Gastrocnemius medialis (tissue), 4 donors: ENCODE results near the gene ZNF580. TPM values are rescaled to one million over a fixed set of nuclear protein-coding genes. Genes with fewer than 3 reads are reported as not detected.
A peak's percentile ranks its signal among the peaks of the same experiment; 100 is the strongest.

Experiments
- ATAC-seq, 2 donors: fragments of 150-250 bp; one replicate each; pipeline ENCODE4 v1.9.1; 2016
- DNase-seq, 2 donors: peaks; one replicate each; pipeline ENCODE4 v3.0.0-alpha.2; 2019
- H3K27ac ChIP-seq, 4 donors: fragments of 200-600 bp; sonication (generic); 1 replicate in 1 of 4; 2 replicates in 3 of 4; pipeline ENCODE4 v1.5.1; 2016 to 2018; ENCODE audit warnings: mild to moderate bottlenecking in 2 of 4, moderate library complexity in 1 of 4
- H3K27me3 ChIP-seq, 3 donors: fragments of 200-600 bp; sonication (generic) in 2 of 3; 1 replicate in 1 of 3; 2 replicates in 2 of 3; pipeline versions ENCODE4 v1.5.1 to v1.6.0; 2016 to 2019; ENCODE audit warnings: mild to moderate bottlenecking in 1 of 3, moderate library complexity in 1 of 3
- H3K36me3 ChIP-seq, 2 donors: fragments of 200-600 bp; sonication (generic) in 1 of 2; one replicate each; pipeline ENCODE4 v1.5.1; 2017 to 2018
- H3K4me1 ChIP-seq, 2 donors: fragments of 200-600 bp; sonication (generic) in 1 of 2; one replicate each; pipeline ENCODE4 v1.5.1; 2016 to 2017; ENCODE audit warnings: mild to moderate bottlenecking in 2 of 2
- H3K4me3 ChIP-seq, 4 donors: fragments of 200-600 bp; sonication (generic) in 3 of 4; 1 replicate in 1 of 4; 2 replicates in 3 of 4; pipeline ENCODE4 v1.5.1; 2016 to 2019; ENCODE audit warnings: mild to moderate bottlenecking in 2 of 4
- H3K9me3 ChIP-seq, 3 donors: fragments of 200-600 bp; sonication (generic) in 2 of 3; 1 replicate in 1 of 3; 2 replicates in 2 of 3; pipeline ENCODE4 v1.5.1; 2016 to 2019
- POLR2A ChIP-seq, 2 donors: fragments of 450-650 bp; IDR thresholded peaks; one replicate each; pipeline ENCODE4 v1.6.1; 2017; ENCODE audit warnings: antibody characterized with exemption in 2 of 2, mild to moderate bottlenecking in 2 of 2, moderate library complexity in 2 of 2
- in situ Hi-C, 4 donors: fragments of 200-750 bp; cut with MboI; loops; one replicate each; pipeline versions ENCODE4 v1.15.0 to v1.8.0; 2017; ENCODE audit warnings: low sequenced_read_pairs in 4 of 4
- intact Hi-C: fragments of 100-400 bp; cut with DNase I; formaldehyde crosslinking; loops from one replicate; pipeline ENCODE4 v1.15.1; 2023; ENCODE audit warnings: low total_unique reads
- total RNA-seq, 4 donors: library from RNA; depleted of rRNA; stranded (reverse); fragments of >200 nt; gene quantifications; one replicate each; pipeline versions ENCODE4 v1.1.0 to v1.2.3, GENCODE V29; 2016
- TF ChIP-seq, protein P1 (sequence below), 5 experiments: fragments of 450-650 bp in 3 of 5; fragments of 200-600 bp in 2 of 5; sonication (generic) in 2 of 5; IDR thresholded peaks in 4 of 5; conservative IDR thresholded peaks in 1 of 5; 1 replicate in 4 of 5; 2 replicates in 1 of 5; pipeline ENCODE4 v1.5.1; 2016 to 2019; ENCODE audit warnings: antibody characterized with exemption in 5 of 5, mild to moderate bottlenecking in 3 of 5, moderate library complexity in 3 of 5

Gene ZNF580
- total RNA-seq, 4 donors from 2014 or later, result 1.5 to 12.3 (median 7.2) TPM

DNA sequence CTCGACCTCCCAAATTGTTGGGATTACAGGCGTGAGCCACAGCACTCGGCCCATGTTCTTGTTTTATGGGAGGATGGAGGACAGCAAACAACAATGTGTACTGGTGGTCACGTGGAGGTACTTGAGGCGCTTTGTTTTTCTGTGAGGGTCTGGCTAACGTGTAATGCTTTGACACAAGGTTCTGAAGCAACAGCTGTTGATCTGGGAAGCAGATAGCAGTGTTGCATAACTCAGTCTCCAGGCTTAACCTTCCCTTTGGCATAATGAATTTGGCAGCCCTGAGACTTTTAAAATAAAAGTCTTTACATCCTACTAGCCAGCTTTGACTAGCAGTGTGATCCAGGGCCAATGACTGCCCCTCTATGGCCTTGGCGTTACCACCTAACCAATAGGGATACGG lies 6.9 kb upstream of the ZNF580 start:
- Histone ChIP-seq H3K4me3 (peak overlapping the region in 2 of 4 donors; percentile 92), H3K4me1 (peaks cover 38 to 39% of the 10 kb centered on the region in 2 donors), H3K36me3 (no peaks in the 10 kb centered on the region), H3K27ac (peak overlapping the region; percentile 90 to 100 (median 98)), H3K9me3 (no peaks in the 10 kb centered on the region), H3K27me3 (no peaks in the 10 kb centered on the region)
- no peak for DNase-seq
- TF ChIP-seq, protein P1, sequence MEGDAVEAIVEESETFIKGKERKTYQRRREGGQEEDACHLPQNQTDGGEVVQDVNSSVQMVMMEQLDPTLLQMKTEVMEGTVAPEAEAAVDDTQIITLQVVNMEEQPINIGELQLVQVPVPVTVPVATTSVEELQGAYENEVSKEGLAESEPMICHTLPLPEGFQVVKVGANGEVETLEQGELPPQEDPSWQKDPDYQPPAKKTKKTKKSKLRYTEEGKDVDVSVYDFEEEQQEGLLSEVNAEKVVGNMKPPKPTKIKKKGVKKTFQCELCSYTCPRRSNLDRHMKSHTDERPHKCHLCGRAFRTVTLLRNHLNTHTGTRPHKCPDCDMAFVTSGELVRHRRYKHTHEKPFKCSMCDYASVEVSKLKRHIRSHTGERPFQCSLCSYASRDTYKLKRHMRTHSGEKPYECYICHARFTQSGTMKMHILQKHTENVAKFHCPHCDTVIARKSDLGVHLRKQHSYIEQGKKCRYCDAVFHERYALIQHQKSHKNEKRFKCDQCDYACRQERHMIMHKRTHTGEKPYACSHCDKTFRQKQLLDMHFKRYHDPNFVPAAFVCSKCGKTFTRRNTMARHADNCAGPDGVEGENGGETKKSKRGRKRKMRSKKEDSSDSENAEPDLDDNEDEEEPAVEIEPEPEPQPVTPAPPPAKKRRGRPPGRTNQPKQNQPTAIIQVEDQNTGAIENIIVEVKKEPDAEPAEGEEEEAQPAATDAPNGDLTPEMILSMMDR (IDR thresholded peaks at IDR 0.05 in 4 of 5, conservative IDR thresholded peaks at IDR 0.05 in 1 of 5), result no peak
- no peak for TF ChIP-seq POLR2A (IDR thresholded peaks at IDR 0.05)
- in situ Hi-C loops (loop anchor here in 3 of 4 donors (10.0 to 25.0 kb wide), 3 partner anchors 49 to 497 kb away; partner anchors contain the start of genes TNNT1 (in 1 of the 3) and ZNF579 (in 1 of the 3)), intact Hi-C loops (loop anchor here (2.0 to 5.0 kb wide), 2 partner anchors 53 to 167 kb away; partner anchors contain the start of gene ZNF579)
- ATAC-seq, result no peak

DNA sequence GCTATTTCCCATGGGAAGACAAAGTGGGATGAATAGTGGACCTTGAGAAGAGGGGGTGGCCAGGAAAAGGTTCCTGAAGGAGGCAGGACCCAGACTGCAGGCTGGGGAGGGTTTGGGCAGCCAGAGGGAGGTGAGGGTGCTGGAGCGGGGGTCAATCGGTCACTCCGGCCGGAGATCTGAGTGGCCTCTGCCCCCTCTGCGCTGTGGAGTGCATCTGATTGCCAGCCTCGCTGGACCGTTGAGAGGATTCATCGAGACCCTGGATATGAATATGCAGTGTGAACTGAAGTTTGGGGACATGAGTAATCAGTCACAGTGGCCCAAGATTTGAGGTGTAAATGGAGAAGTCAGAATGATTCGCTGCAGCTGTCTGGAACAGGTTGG lies 5.5 kb upstream of the ZNF580 start:
- ATAC-seq (peak in 1 of 2 donors; percentile 4), DNase-seq (no peak)
- intact Hi-C loops, result loop anchor here (2.0 to 5.0 kb wide), 2 partner anchors 38 to 55 kb away; partner anchors contain the start of genes FIZ1 and ZNF579
- peaks cover 47 to 53% of the 10 kb centered on the region in 2 donors for H3K4me1 ChIP-seq
- no peaks in the 10 kb centered on the region for H3K36me3 ChIP-seq
- H3K4me3 ChIP-seq, result peak overlapping the region; percentile 92 to 100 (median 96)
- no peak for TF ChIP-seq POLR2A (IDR thresholded peaks at IDR 0.05)
- TF ChIP-seq, protein P1 (IDR thresholded peaks at IDR 0.05 in 4 of 5, conservative IDR thresholded peaks at IDR 0.05 in 1 of 5), result no peak
- no peaks in the 10 kb centered on the region for H3K9me3 ChIP-seq
- H3K27me3 ChIP-seq, result no peaks in the 10 kb centered on the region
- peak overlapping the region; percentile 90 to 100 (median 98) for H3K27ac ChIP-seq
- in situ Hi-C loops, result loop anchor here in 3 of 4 donors (10.0 to 25.0 kb wide), 3 partner anchors 51 to 498 kb away; partner anchors contain the start of genes TNNT1 (in 1 of the 3) and ZNF579 (in 1 of the 3)

DNA sequence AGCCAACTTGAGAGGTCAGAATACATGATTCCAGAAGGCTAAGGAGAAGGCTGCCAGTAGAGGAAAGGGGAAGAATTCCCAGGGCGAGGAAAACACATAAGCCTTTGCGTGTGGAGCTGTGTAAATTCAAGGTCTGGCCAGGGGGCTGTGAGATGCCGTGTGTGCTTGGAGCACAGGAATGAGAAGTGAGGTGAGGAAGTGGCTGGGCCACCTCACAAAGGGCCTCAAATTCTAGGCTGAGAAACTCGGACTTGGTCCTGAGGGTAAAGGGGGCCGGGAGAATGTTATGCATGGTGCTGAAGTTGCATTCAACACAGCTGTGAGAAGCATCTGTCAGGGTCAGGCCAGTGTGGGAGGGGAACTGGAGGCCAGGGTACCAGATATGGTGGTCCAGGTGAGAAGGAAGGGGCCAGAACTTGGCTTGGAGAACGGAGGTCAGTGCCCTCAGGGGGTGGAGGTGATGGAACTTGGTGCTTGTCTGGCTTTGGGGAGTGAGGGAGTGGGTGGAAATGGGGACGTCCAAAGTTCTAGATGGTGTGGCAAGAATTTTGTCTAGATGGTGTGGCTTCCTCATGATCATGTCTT lies 4.9 kb upstream of the ZNF580 start:
- Histone ChIP-seq H3K4me3 (peak overlapping the region; percentile 92 to 100 (median 96)), H3K27me3 (no peaks in the 10 kb centered on the region), H3K4me1 (peaks cover 50 to 54% of the 10 kb centered on the region in 2 donors), H3K36me3 (no peaks in the 10 kb centered on the region), H3K9me3 (no peaks in the 10 kb centered on the region), H3K27ac (peak overlapping the region; percentile 90 to 100 (median 98))
- no peak for TF ChIP-seq POLR2A (IDR thresholded peaks at IDR 0.05)
- TF ChIP-seq, protein P1 (IDR thresholded peaks at IDR 0.05 in 4 of 5, conservative IDR thresholded peaks at IDR 0.05 in 1 of 5), result no peak
- no peak for ATAC-seq
- intact Hi-C loops (loop anchor here (2.0 to 5.0 kb wide), 2 partner anchors 39 to 55 kb away; partner anchors contain the start of genes FIZ1 and ZNF579), in situ Hi-C loops (loop anchor here in 3 of 4 donors (10.0 to 25.0 kb wide), 3 partner anchors 51 to 499 kb away; partner anchors contain the start of genes TNNT1 (in 1 of the 3) and ZNF579 (in 1 of the 3))
- no peak for DNase-seq

DNA sequence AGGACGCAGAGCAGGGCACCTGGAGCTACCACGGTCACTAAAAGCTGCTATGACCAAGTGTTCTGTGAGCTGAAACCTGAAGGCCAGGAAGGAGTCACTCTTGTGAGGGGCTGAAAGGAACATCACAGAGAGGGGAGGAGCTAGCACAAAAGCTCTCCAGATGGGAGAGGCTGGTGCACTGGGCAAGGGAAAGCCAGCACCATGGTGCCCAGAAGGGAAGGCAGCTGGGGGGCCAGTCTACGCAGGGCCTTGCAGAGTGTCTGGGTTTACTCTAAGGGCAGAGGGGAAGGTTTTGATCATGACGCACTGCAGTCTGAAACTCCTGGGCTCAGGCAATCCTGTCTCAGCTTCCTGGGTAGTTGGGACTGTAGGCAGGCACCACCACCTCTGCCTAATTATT lies 4.1 kb upstream of the ZNF580 start:
- Histone ChIP-seq H3K36me3 (no peaks in the 10 kb centered on the region), H3K4me3 (peak overlapping the region in 3 of 4 donors; percentile 92 to 100 (median 92)), H3K27ac (peak overlapping the region; percentile 90 to 100 (median 98)), H3K27me3 (no peaks in the 10 kb centered on the region), H3K4me1 (peaks cover 50 to 57% of the 10 kb centered on the region in 2 donors), H3K9me3 (no peaks in the 10 kb centered on the region)
- intact Hi-C loops, result loop anchor here (5.0 kb wide), 1 partner anchor 39 kb away; the partner anchor contains the start of gene FIZ1
- in situ Hi-C loops, result loop anchor here in 3 of 4 donors (10.0 to 25.0 kb wide), 3 partner anchors 52 to 499 kb away; partner anchors contain the start of genes TNNT1 (in 1 of the 3) and ZNF579 (in 1 of the 3)
- no peak for DNase-seq
- TF ChIP-seq POLR2A (IDR thresholded peaks at IDR 0.05), result no peak
- TF ChIP-seq, protein P1 (IDR thresholded peaks at IDR 0.05 in 4 of 5, conservative IDR thresholded peaks at IDR 0.05 in 1 of 5), result no peak
- ATAC-seq, result no peak
